ENCODE results near the gene ZNF786.
"Not testable (repeated sequence)": the region's sequence is repeated elsewhere in the genome, so short reads cannot be mapped to it uniquely, and the experiment has no call there.

Gene ZNF786, protein sequence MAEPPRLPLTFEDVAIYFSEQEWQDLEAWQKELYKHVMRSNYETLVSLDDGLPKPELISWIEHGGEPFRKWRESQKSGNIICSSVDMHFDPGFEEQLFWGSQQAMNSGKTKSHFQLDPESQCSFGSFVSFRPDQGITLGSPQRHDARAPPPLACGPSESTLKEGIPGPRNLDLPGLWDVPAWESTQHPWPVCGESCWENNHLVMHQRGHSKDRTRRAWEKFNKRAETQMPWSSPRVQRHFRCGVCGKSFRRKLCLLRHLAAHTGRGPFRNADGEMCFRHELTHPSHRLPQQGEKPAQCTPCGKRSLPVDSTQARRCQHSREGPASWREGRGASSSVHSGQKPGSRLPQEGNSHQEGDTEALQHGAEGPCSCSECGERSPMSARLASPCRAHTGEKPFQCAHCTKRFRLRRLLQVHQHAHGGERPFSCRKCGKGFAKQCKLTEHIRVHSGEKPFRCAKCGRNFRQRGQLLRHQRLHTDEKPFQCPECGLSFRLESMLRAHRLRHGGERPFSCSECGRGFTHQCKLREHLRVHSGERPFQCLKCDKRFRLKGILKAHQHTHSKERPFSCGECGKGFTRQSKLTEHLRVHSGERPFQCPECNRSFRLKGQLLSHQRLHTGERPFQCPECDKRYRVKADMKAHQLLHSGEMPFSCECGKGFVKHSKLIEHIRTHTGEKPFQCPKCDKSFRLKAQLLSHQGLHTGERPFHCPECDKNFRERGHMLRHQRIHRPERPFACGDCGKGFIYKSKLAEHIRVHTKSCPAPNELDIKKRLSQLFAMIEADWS

GRCh38 chr7:149090397-149091195 lies at the start of gene ZNF786:
Gene ZNF786 (minus strand): TSS chr7:149090718. CDS start chr7:149090640, 78 bp downstream.
- DNase-seq: peak; percentile 11 to 90 (median 82)

- no peak for DNase-seq
Measured at GRCh38 chr7:149136118-149136517, 45.6 kb upstream of the ZNF786 start.

GRCh38 chr7:149133028-149133710 lies 42.7 kb upstream of the ZNF786 start:
- no peak for DNase-seq

- no peak for DNase-seq
Measured at GRCh38 chr7:149130572-149131198, 40.2 kb upstream of the ZNF786 start.

DNA sequence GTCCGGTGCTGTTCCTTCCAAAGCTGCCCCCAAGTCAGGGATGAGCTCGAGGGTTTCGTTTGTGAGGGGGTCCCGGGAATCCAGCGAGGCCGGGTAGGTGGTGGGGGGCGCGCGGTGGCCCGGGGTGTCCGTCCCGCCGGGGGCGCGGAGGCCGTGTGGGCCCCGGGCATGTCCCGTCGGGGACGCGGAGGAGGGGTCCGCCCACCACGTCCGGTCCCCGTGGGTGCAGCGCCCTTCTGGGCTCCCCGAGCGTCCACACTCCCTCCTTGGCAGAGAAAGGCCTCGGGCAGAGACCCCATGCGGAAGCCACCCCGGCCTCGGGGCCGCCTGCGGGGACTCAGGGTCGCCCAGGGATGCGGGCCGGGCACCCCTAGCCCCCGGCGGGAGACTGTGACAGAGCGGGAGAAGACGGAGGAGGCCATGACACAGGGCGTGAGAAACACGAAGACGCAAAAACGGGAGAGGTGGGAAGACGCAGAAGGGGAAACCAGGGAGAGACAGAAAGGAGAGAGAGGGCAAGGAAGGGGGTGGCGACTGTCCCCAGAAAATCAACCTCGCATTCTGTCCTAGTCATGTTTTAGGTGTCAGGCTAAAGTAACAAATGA lies 36.2 kb upstream of the ZNF786 start:
- DNase-seq: peak in 50 of 58 donors; percentile 18 to 81 (median 62)

DNA sequence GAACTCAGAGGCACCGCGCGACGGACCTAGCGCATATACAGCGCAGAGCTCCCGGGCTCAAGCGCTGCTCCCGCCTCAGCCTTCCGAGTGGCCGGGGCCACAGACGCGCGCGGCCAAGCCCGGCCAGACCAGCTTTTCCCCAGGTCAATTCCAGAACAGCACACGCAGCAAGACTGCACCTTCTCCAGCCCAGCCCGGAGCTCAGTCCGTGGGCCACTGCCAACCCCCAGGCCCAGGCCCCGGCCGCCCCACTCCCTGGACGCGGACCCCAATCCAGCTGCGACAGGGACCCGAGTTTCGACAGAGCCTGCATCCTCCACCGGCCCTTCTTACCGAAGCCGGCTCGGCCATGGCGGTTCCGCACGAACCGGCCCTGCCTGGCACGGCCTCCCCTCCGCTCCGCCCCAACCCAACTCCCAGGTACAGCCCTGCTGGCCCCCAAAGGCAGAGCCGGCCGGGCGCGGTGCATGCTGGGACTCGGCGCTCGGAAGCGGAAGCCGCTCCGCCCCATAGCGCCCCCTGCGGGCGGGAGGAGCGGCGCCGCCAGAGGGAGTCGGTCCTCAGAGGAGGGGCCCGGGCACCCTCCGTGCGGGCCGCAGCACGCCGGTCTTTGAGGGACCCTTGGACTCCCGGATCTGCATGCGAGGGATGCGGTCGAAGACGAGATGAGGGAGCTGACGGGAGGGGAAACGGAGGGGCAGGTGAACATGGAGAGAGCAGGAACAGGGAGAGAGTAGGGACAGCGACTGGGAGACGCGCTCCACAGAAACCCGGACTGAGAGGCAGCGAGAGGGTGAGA lies 35.5 kb upstream of the ZNF786 start, which contains the start of gene ZNF425:
Gene ZNF425 (minus strand): TSS at position 462 of the 799 bp plus-strand sequence. CDS start 111 bp downstream, at position 351.
- peak; percentile 41 to 93 (median 85) for DNase-seq

- peak in 5 of 58 donors; percentile 3 to 37 (median 29) for DNase-seq
Measured at GRCh38 chr7:149125189-149125862, 34.8 kb upstream of the ZNF786 start.

GRCh38 chr7:149109969-149110368 lies 19.5 kb upstream of the ZNF786 start:
- DNase-seq: no peak

DNA sequence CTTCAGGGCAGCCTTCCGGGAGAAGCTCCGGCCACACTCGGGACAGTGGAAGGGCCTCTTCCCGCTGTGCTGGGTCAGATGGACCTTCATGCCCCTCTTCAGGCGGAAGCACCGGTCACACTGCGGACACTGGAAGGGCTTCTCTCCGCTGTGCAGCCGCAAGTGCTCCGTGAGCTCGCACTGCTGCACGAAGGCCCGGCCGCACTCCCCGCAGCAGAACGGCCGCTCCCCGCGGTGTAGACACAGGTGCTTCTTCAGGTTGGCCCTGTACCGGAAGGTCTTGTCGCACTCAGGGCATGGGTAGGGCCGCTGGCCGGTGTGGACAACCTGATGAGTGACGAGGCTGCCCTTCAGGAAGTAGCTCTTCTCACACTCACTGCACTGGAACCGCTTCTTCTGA lies 14.2 kb upstream of the ZNF786 start:
- no peak for DNase-seq

- DNase-seq: no peak
Measured at GRCh38 chr7:149104214-149104613, 13.7 kb upstream of the ZNF786 start.

DNA sequence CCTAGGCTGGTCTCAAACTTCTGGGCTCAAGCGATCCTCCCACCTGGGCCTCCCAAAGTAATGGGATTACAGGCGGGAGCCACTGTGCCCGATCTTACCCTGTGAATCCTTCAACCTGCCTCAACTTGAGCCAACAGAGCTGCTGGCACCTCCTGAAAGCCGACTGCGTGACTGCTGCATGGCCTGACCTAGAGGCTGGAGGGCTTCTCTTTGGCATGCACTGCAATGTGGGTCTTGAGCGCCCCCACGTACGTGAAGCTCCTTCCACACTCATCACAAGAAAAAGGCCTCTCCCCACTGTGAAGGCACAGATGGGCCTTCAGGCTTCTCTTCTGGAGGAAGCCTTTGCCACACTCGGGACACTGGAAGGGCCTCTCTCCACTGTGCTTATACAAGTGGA lies 12.9 kb upstream of the ZNF786 start:
- DNase-seq: no peak

DNA sequence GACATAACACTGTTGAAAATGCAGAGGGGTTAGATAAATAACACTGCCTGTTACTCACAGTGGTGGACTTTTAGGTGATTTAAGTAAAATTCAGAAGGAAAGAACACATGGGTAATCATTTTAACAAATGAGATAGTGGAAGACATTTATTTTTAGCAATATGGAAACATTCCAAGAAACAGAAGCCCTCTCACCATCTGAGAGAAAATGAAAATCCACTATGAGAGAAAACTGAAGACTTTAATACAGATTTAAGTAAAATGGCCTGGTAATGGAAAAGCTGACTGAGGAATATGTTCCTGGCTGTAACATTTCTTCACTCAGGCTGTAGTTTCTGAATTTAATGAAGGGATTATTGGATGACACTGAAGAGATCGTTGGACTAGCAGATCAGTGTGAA lies 12.1 kb upstream of the ZNF786 start:
- DNase-seq: no peak

- DNase-seq: no peak
Measured at GRCh38 chr7:149100821-149101220, 10.3 kb upstream of the ZNF786 start.

DNA sequence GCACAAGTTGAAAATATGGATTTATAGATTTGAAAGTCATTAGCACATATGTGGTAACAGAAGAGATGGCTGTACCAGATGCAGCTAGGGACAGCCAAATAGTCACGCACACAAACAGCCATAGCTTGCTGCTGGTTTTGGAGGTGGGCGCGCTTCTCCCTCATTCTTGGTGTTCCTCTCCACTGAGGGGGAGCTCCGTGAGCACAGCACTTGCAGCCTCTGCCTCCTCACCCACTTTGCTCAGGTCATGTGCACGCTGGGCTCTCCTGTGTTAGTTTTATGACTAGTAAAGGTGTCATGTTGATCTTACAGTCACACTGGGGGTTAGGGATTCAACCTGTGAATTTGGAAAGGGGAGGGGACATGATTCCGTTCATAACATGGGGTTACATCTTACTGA lies 8.5 kb upstream of the ZNF786 start:
- no peak for DNase-seq

DNA sequence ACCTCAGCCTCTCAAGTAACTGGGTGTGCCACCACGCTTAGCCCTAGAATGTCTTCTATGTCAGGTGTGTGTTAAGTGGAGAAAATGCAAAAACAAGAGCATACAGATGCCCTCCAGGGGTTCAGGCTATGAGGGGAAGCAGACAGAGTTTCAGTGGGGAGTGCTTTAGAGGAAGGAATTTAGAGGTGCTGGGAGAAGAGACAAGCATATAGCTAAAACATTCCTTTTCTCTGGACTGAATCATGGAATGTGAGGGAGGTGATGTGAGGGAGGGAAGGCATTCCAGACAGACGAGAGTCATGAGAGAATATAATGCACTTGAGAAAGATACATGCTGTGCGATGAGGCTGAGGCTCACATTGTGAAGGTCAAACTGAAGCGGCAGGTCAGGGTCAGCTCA lies 6.6 kb upstream of the ZNF786 start:
- no peak for DNase-seq

- no peak for DNase-seq
Measured at GRCh38 chr7:149093228-149093627, 2.7 kb upstream of the ZNF786 start.

GRCh38 chr7:149092244-149092643 lies 1.7 kb upstream of the ZNF786 start:
- not testable (repeated sequence) for DNase-seq

GRCh38 chr7:149087376-149087775 lies 3.1 kb downstream of the ZNF786 start:
- DNase-seq: no peak

All from anterior cingulate cortex (tissue), 58 donors.